ENCODE data around the gene CHCT1.

CHCT1 gene

GRCh38 chr17:60422162-60422665, at the start of gene CHCT1:
Gene CHCT1, plus strand, starts transcription at chr17:60422489. Its CDS starts 104 bp downstream, at chr17:60422593.
- TF ChIP-seq CTCF (IDR thresholded peaks at IDR 0.05): no peak

GRCh38 chr17:60372790-60373483, 49.4 kb upstream of the CHCT1 start:
- no peak for TF ChIP-seq CTCF (IDR thresholded peaks at IDR 0.05)

GRCh38 chr17:60381958-60382357, 40.3 kb upstream of the CHCT1 start:
- no peak for TF ChIP-seq CTCF (IDR thresholded peaks at IDR 0.05)

- no peak for TF ChIP-seq CTCF (IDR thresholded peaks at IDR 0.05)
Measured at GRCh38 chr17:60383379-60383778, 38.9 kb upstream of the CHCT1 start.

- no peak for TF ChIP-seq CTCF (IDR thresholded peaks at IDR 0.05)
Measured at GRCh38 chr17:60386147-60387058, 35.9 kb upstream of the CHCT1 start.

GRCh38 chr17:60387666-60388065, 34.6 kb upstream of the CHCT1 start:
- no peak for TF ChIP-seq CTCF (IDR thresholded peaks at IDR 0.05)

GRCh38 chr17:60388742-60389141, 33.5 kb upstream of the CHCT1 start:
- no peak for TF ChIP-seq CTCF (IDR thresholded peaks at IDR 0.05)

All from LNCAP (cell line).